Measurements from ENCODE around the gene EMC9. TPM values are rescaled to one million over a fixed set of nuclear protein-coding genes. Genes with fewer than 3 reads are reported as not detected.

EMC9 gene
- total RNA-seq, 1 experiment from 2014 or later, result 35.3 TPM

DNA sequence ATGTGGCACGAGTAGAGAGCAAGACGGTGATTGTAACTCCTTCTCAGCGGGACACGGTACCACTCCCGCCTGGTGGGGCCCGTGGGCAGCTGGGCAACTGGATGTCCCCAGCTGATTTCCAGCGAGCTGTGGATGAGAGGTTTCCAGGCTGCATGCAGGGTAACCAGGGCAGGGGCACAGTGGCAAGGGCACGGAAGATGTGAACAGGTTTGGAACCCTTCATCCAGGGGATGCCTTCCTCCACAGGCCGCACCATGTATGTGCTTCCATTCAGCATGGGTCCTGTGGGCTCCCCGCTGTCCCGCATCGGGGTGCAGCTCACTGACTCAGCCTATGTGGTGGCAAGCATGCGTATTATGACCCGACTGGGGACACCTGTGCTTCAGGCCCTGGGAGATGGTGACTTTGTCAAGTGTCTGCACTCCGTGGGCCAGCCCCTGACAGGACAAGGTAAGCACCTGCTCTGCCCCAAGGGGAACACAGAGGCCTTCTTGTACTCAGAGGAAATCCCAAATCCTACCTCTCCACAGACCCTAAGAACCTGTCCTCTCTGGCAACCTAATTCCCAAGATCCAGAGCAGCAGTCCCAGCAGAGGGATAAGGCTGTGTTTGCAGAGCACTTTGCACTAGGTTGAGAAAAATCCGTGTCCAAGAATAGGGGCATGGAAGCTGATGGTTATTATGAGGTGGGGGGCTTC is 43.0 kb downstream of the EMC9 start:
- Histone ChIP-seq H3K9me2 (replicated peaks; ENCODE audit: insufficient read depth, low read length) (no peaks in the 10 kb centered on the region), H3K36me3 (ENCODE audit: insufficient read depth, low read length) (peaks cover 39% of the 10 kb centered on the region), H3K4me1 (ENCODE audit: low read length) (peaks cover 15% of the 10 kb centered on the region), H3K79me2 (ENCODE audit: low read length) (peaks cover 18% of the 10 kb centered on the region), H3K9me3 (ENCODE audit: low read length) (no peaks in the 10 kb centered on the region), H3K27me3 (ENCODE audit: low read length) (no peaks in the 10 kb centered on the region), H4K20me1 (ENCODE audit: insufficient read depth, low read depth, low read length) (no peaks in the 10 kb centered on the region), H3K4me2 (ENCODE audit: low read depth, low read length, poor library complexity, severe bottlenecking) (no peak overlapping the region), H3K9ac (ENCODE audit: low read length) (no peak overlapping the region), H3K27ac (ENCODE audit: low read length) (no peak overlapping the region), H2AFZ (ENCODE audit: low read length) (no peak overlapping the region), H3K4me3 (ENCODE audit: low read length) (no peak overlapping the region)
- DNase-seq, result no peak

DNA sequence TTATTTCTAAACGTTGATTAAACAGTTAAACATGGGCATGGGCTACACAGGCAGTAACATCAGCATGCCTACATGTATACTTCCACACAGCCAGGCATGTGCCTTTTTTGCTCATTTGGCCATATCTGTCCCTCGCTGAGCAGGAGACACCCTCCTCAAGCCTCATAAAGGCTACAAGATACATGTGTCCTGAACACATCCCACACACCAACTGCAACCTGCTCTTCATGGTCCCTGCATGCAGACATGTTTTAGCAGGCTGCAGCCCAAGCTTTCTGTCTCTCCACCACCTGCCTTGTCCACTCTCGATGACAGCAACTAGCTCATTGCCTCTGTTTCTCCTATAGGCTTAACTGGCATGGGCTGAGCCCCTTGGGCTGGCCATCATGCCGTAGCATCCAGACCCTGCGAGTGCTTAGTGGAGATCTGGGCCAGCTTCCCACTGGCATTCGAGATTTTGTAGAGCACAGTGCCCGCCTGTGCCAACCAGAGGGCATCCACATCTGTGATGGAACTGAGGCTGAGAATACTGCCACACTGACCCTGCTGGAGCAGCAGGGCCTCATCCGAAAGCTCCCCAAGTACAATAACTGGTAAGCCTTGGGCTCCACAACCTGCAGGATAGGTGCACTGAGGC is 44.7 kb downstream of the EMC9 start:
- H3K36me3 ChIP-seq (ENCODE audit: insufficient read depth, low read length), result peaks cover 25% of the 10 kb centered on the region
- H3K79me2 ChIP-seq (ENCODE audit: low read length), result peaks cover 18% of the 10 kb centered on the region
- H3K9me2 ChIP-seq (replicated peaks; ENCODE audit: insufficient read depth, low read length), result no peaks in the 10 kb centered on the region
- H4K20me1 ChIP-seq (ENCODE audit: insufficient read depth, low read depth, low read length), result no peaks in the 10 kb centered on the region
- H3K9ac ChIP-seq (ENCODE audit: low read length), result no peak overlapping the region
- no peak for DNase-seq
- H3K27ac ChIP-seq (ENCODE audit: low read length), result no peak overlapping the region
- no peak overlapping the region for H2AFZ ChIP-seq (ENCODE audit: low read length)
- H3K4me3 ChIP-seq (ENCODE audit: low read length), result no peak overlapping the region
- H3K4me2 ChIP-seq (ENCODE audit: low read depth, low read length, poor library complexity, severe bottlenecking), result no peak overlapping the region
- H3K9me3 ChIP-seq (ENCODE audit: low read length), result no peaks in the 10 kb centered on the region
- H3K27me3 ChIP-seq (ENCODE audit: low read length), result no peaks in the 10 kb centered on the region
- peaks cover 22% of the 10 kb centered on the region for H3K4me1 ChIP-seq (ENCODE audit: low read length)

DNA sequence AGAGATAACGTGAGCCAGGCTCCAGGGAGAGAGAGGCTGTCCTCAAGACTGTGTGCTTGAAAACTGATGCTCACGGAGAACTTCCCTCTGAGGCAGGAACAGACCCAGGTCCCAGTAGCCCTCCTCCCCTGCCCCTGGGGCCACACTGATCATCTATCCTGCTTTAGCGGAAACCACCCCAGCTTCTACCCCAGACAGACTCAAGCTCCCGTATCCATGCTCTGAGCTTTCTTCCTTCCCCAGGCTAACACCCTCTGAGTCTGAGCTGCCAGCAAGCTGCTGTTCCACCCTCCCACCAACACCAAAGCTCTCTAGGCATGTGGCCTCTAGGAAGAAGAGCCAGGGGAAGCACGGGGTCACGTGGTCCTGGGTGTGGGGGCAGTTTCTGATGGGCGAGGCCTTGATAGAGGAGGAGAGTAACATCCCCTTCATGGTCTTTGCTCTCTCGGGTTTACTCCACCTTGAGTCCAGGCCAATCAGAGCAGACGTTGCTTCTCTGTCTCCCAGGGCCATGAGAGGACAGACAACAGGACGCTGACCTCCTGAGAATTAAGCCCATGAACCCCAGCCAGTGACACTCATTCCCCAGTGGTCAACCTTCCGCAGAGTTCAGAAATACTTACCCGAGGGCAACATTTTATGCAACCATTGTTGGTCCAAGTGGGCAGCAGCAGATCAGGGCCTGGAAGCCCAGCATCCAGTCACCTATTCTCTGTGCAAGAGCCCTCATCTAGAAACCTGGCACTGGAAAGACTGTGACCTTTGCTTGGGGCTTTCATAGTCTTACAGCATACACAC is 45.9 kb downstream of the EMC9 start:
- Histone ChIP-seq H3K36me3 (ENCODE audit: insufficient read depth, low read length) (peaks cover 16% of the 10 kb centered on the region), H2AFZ (ENCODE audit: low read length) (no peak overlapping the region), H3K4me2 (ENCODE audit: low read depth, low read length, poor library complexity, severe bottlenecking) (peak overlapping the region; percentile 95), H3K4me3 (ENCODE audit: low read length) (peak overlapping the region; percentile 95), H3K27ac (ENCODE audit: low read length) (peak overlapping the region; percentile 91), H3K27me3 (ENCODE audit: low read length) (no peaks in the 10 kb centered on the region), H3K9me3 (ENCODE audit: low read length) (no peaks in the 10 kb centered on the region), H3K4me1 (ENCODE audit: low read length) (peaks cover 26% of the 10 kb centered on the region), H4K20me1 (ENCODE audit: insufficient read depth, low read depth, low read length) (no peaks in the 10 kb centered on the region), H3K9me2 (replicated peaks; ENCODE audit: insufficient read depth, low read length) (no peaks in the 10 kb centered on the region), H3K9ac (ENCODE audit: low read length) (peak overlapping the region; percentile 97), H3K79me2 (ENCODE audit: low read length) (peaks cover 18% of the 10 kb centered on the region)
- DNase-seq, result peak; percentile 92

DNA sequence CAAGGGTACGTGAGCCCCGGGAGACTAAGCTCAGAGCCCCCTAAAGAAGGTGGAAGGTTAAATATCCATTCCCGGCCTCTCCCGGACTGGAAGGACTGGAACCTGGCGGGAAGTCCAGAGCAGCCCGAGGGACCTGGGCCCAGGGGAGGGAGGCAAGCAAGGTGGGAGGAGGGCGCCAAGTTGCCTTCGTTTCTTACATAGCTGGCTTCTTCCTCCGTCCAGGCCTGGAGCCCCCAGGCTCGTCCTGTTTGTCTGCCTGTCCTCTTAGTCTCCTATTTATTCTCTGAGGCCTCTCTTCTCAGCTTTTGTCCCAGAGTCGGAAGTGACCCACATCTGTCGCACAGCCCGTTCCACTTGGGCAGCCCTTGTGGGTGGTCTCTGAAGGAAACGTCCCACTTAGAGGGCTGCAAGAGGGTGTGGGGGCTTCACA is 46.5 kb downstream of the EMC9 start:
- H3K79me2 ChIP-seq (ENCODE audit: low read length), result peaks cover 18% of the 10 kb centered on the region
- H3K4me1 ChIP-seq (ENCODE audit: low read length), result peaks cover 29% of the 10 kb centered on the region
- no peaks in the 10 kb centered on the region for H3K9me3 ChIP-seq (ENCODE audit: low read length)
- no peak overlapping the region for H2AFZ ChIP-seq (ENCODE audit: low read length)
- peak overlapping the region; percentile 91 for H3K27ac ChIP-seq (ENCODE audit: low read length)
- peak overlapping the region; percentile 95 for H3K4me2 ChIP-seq (ENCODE audit: low read depth, low read length, poor library complexity, severe bottlenecking)
- peak overlapping the region; percentile 97 for H3K9ac ChIP-seq (ENCODE audit: low read length)
- no peaks in the 10 kb centered on the region for H4K20me1 ChIP-seq (ENCODE audit: insufficient read depth, low read depth, low read length)
- peak; percentile 72 for DNase-seq
- H3K9me2 ChIP-seq (replicated peaks; ENCODE audit: insufficient read depth, low read length), result no peaks in the 10 kb centered on the region
- peak overlapping the region; percentile 95 for H3K4me3 ChIP-seq (ENCODE audit: low read length)
- 0 out of 2 replicates have a peak, but pooled peaks cover 10% of the 10 kb centered on the region for H3K36me3 ChIP-seq (ENCODE audit: insufficient read depth, low read length)
- no peaks in the 10 kb centered on the region for H3K27me3 ChIP-seq (ENCODE audit: low read length)

DNA sequence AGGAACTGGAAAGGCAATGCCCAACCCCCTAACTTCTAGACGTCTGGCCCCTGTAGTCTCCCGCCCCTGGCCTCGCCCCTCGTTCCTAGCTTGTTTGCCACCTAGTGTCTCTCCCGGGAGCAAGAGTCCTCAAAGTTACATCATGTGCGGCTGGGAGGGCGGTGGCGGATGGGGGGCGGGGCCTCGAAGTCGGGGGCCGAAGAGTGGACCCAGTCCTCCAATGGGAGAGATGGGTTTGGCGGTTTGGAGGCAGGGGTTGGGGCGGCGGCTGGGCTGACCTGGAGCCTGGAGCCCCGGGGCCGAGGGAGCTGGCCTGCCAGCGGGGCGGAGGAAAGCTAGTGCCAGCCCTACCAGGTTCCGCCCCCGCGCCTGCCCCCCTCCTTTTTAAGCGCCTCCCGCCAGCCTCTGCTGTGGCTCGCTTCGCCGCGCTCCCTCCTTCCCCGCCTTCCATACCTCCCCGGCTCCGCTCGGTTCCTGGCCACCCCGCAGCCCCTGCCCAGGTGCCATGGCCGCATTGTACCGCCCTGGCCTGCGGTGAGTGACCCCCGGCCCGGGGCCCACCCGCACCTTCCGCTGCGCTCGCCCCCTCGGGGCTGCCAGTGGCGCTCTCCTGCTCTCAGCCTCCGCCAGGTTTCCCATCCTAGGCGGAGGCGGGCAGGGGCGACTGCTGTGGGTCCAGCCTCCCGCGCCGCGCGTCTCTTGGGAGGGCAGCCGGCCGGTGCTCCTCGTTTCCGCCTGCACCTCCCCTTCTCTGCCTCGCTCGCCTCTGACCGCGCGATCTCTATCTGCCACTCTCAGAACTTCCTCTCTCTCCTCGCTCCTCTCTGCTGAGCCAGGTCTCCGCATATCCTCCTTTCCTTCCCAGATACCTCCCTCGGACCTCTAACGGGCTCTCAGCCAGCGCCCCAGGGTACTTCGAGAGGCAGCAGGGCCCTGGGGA is 47.2 kb downstream of the EMC9 start, which contains the start of gene PCK2:
TSS of gene PCK2 (plus strand) at position 411 of the 940 bp plus-strand sequence. CDS start at position 506, 95 bp downstream.
- Histone ChIP-seq H3K9me3 (ENCODE audit: low read length) (no peaks in the 10 kb centered on the region), H4K20me1 (ENCODE audit: insufficient read depth, low read depth, low read length) (no peaks in the 10 kb centered on the region), H2AFZ (ENCODE audit: low read length) (no peak within 1 kb of the TSS), H3K79me2 (ENCODE audit: low read length) (peaks cover 18% of the 10 kb centered on the region), H3K9ac (ENCODE audit: low read length) (peak within 1 kb of the TSS; percentile 97), H3K9me2 (replicated peaks; ENCODE audit: insufficient read depth, low read length) (no peaks in the 10 kb centered on the region), H3K4me3 (ENCODE audit: low read length) (peak within 1 kb of the TSS; percentile 95), H3K4me1 (ENCODE audit: low read length) (peaks cover 29% of the 10 kb centered on the region), H3K27ac (ENCODE audit: low read length) (peak within 1 kb of the TSS; percentile 91), H3K36me3 (ENCODE audit: insufficient read depth, low read length) (0 out of 2 replicates have a peak, but pooled peaks cover 4% of the 10 kb centered on the region), H3K27me3 (ENCODE audit: low read length) (no peaks in the 10 kb centered on the region), H3K4me2 (ENCODE audit: low read depth, low read length, poor library complexity, severe bottlenecking) (peak within 1 kb of the TSS; percentile 95)
- peak; percentile 96 for DNase-seq

DNA sequence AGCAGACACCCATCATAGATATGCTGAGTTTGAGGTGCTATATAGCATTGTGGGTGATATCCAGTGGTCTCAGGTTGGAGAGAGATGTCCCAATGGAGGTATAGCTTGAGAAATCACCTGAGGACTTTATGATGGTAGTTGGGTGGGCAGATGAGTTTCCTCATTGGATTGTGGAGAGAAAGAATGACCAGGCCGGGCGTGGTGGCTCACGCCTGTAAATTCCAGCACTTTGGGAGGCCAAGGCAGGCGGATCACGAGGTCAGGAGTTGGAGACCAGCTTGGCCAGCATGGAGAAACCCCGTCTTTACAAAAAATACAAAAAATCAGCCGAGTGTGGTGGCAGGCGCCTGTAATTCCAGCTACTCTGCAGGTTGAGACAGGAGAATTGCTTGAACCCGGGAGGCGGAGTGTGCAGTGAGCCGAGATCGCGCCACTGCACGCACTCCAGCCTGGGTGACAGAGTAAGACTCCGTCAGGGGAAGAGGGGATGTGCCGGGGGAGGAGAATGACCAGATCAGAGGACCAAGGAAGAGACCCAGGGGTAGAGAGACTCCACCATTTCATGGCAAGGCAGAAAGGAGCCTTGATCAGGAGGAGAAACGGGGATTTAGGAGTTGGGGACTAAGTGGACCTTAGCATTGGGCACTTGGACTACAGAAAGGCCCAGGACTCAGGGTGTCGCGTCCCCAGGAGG is 48.0 kb downstream of the EMC9 start:
- H2AFZ ChIP-seq (ENCODE audit: low read length), result no peak overlapping the region
- H3K4me2 ChIP-seq (ENCODE audit: low read depth, low read length, poor library complexity, severe bottlenecking), result peak overlapping the region; percentile 95
- H3K4me3 ChIP-seq (ENCODE audit: low read length), result peak overlapping the region; percentile 95; the same call in 1 of the 2 replicates

More for the DNA sequence above, 48.0 kb downstream of the EMC9 start:
- 0 out of 2 replicates have a peak, but pooled peaks cover 3% of the 10 kb centered on the region for H3K36me3 ChIP-seq (ENCODE audit: insufficient read depth, low read length)
- H3K79me2 ChIP-seq (ENCODE audit: low read length), result peaks cover 18% of the 10 kb centered on the region
- no peaks in the 10 kb centered on the region for H4K20me1 ChIP-seq (ENCODE audit: insufficient read depth, low read depth, low read length)
- peak overlapping the region; percentile 60; the same call in 1 of the 2 replicates for H3K27ac ChIP-seq (ENCODE audit: low read length)
- peak overlapping the region; percentile 97 for H3K9ac ChIP-seq (ENCODE audit: low read length)
- H3K9me3 ChIP-seq (ENCODE audit: low read length), result no peaks in the 10 kb centered on the region
- no peaks in the 10 kb centered on the region for H3K9me2 ChIP-seq (replicated peaks; ENCODE audit: insufficient read depth, low read length)
- no peaks in the 10 kb centered on the region for H3K27me3 ChIP-seq (ENCODE audit: low read length)
- peaks cover 29% of the 10 kb centered on the region for H3K4me1 ChIP-seq (ENCODE audit: low read length)
- no peak for DNase-seq
